Muscle layer of duodenum (tissue), 2 donors: Measurements from ENCODE around the gene HDAC8.

ENCODE experiments used
- H3K27ac ChIP-seq: one replicate; pipeline ENCODE4 v1.7.0; 2013; ENCODE audit warnings: mild to moderate bottlenecking, low read length
- H3K27me3 ChIP-seq: one replicate; pipeline ENCODE4 v1.7.0; 2013; ENCODE audit warnings: low read depth, mild to moderate bottlenecking, control low read depth, low read length
- H3K36me3 ChIP-seq, 2 donors: one replicate each; pipeline ENCODE4 v1.7.0; 2013; ENCODE audit warnings: low read length in 2 of 2, control low read depth in 1 of 2, mild to moderate bottlenecking in 1 of 2; ENCODE audit not compliant: insufficient read depth in 2 of 2, control insufficient read depth in 1 of 2
- H3K4me1 ChIP-seq, 2 donors: one replicate each; pipeline ENCODE4 v1.7.0; 2013; ENCODE audit warnings: low read length in 2 of 2, mild to moderate bottlenecking in 2 of 2, control low read depth in 1 of 2, moderate library complexity in 1 of 2; ENCODE audit not compliant: insufficient read depth in 2 of 2, control insufficient read depth in 1 of 2
- H3K4me3 ChIP-seq, 2 donors: one replicate each; pipeline ENCODE4 v1.7.0; 2013; ENCODE audit warnings: low read length in 2 of 2, low read depth in 1 of 2, mild to moderate bottlenecking in 1 of 2
- H3K9me3 ChIP-seq, 2 donors: one replicate each; pipeline ENCODE4 v1.7.0; 2013; ENCODE audit warnings: low read length in 2 of 2, control low read depth in 1 of 2, mild to moderate bottlenecking in 1 of 2; ENCODE audit not compliant: control insufficient read depth in 1 of 2
- donor health status: healthy.

HDAC8 gene

GRCh38 chrX:72477376-72477775 is 95.3 kb downstream of the HDAC8 start:
- Histone ChIP-seq H3K27ac (no peak overlapping the region), H3K4me3 (no peak overlapping the region), H3K9me3 (no peaks in the 10 kb centered on the region), H3K27me3 (no peaks in the 10 kb centered on the region), H3K4me1 (no peaks in the 10 kb centered on the region), H3K36me3 (no peaks in the 10 kb centered on the region)

GRCh38 chrX:72475952-72476668 is 96.5 kb downstream of the HDAC8 start:
- Histone ChIP-seq H3K36me3 (no peaks in the 10 kb centered on the region), H3K27me3 (no peaks in the 10 kb centered on the region), H3K4me3 (no peak overlapping the region), H3K27ac (no peak overlapping the region), H3K4me1 (no peaks in the 10 kb centered on the region), H3K9me3 (no peaks in the 10 kb centered on the region)

- H3K9me3 ChIP-seq: no peaks in the 10 kb centered on the region
- no peak overlapping the region for H3K27ac ChIP-seq
- H3K4me3 ChIP-seq: no peak overlapping the region
- no peaks in the 10 kb centered on the region for H3K27me3 ChIP-seq
- no peaks in the 10 kb centered on the region for H3K4me1 ChIP-seq
- no peaks in the 10 kb centered on the region for H3K36me3 ChIP-seq
These were observed 97.3 kb downstream of the HDAC8 start for GRCh38 chrX:72475338-72475737.

- Histone ChIP-seq H3K9me3 (no peaks in the 10 kb centered on the region), H3K27me3 (no peaks in the 10 kb centered on the region), H3K4me3 (no peak overlapping the region), H3K4me1 (no peaks in the 10 kb centered on the region), H3K36me3 (no peaks in the 10 kb centered on the region), H3K27ac (no peak overlapping the region)
These were observed 102.0 kb downstream of the HDAC8 start for GRCh38 chrX:72470532-72471223.

- Histone ChIP-seq H3K4me3 (no peak overlapping the region), H3K9me3 (no peaks in the 10 kb centered on the region), H3K27ac (no peak overlapping the region), H3K27me3 (no peaks in the 10 kb centered on the region), H3K36me3 (no peaks in the 10 kb centered on the region), H3K4me1 (no peaks in the 10 kb centered on the region)
These were observed 102.5 kb downstream of the HDAC8 start for GRCh38 chrX:72470117-72470516.

GRCh38 chrX:72468607-72469006 is 104.0 kb downstream of the HDAC8 start:
- no peak overlapping the region for H3K27ac ChIP-seq
- no peak overlapping the region for H3K4me3 ChIP-seq
- no peaks in the 10 kb centered on the region for H3K36me3 ChIP-seq
- H3K27me3 ChIP-seq: no peaks in the 10 kb centered on the region
- no peaks in the 10 kb centered on the region for H3K4me1 ChIP-seq
- H3K9me3 ChIP-seq: no peaks in the 10 kb centered on the region

- no peak overlapping the region for H3K27ac ChIP-seq
- no peaks in the 10 kb centered on the region for H3K27me3 ChIP-seq
- H3K4me3 ChIP-seq: no peak overlapping the region
- peaks cover 0 to 5% of the 10 kb centered on the region in 2 donors for H3K36me3 ChIP-seq
- H3K9me3 ChIP-seq: no peaks in the 10 kb centered on the region
- H3K4me1 ChIP-seq: no peaks in the 10 kb centered on the region
These were observed 105.5 kb downstream of the HDAC8 start for GRCh38 chrX:72467135-72467534.

- Histone ChIP-seq H3K36me3 (peaks cover 0 to 11% of the 10 kb centered on the region in 2 donors), H3K4me3 (no peak overlapping the region), H3K27ac (no peak overlapping the region), H3K4me1 (no peaks in the 10 kb centered on the region), H3K9me3 (no peaks in the 10 kb centered on the region), H3K27me3 (no peaks in the 10 kb centered on the region)
These were observed 106.2 kb downstream of the HDAC8 start for GRCh38 chrX:72466493-72466892.

GRCh38 chrX:72465889-72466288 is 106.8 kb downstream of the HDAC8 start:
- Histone ChIP-seq H3K9me3 (no peaks in the 10 kb centered on the region), H3K4me3 (no peak overlapping the region), H3K36me3 (peaks cover 0 to 17% of the 10 kb centered on the region in 2 donors), H3K27me3 (no peaks in the 10 kb centered on the region), H3K27ac (no peak overlapping the region), H3K4me1 (no peaks in the 10 kb centered on the region)

GRCh38 chrX:72461766-72462165 is 110.9 kb downstream of the HDAC8 start:
- Histone ChIP-seq H3K27me3 (no peaks in the 10 kb centered on the region), H3K4me3 (no peak overlapping the region)

GRCh38 chrX:72461288-72461687 is 111.4 kb downstream of the HDAC8 start:
- Histone ChIP-seq H3K27ac (no peak overlapping the region), H3K27me3 (no peaks in the 10 kb centered on the region), H3K4me3 (no peak overlapping the region)

More at GRCh38 chrX:72461766-72462165, 110.9 kb downstream of the HDAC8 start:
- no peaks in the 10 kb centered on the region for H3K9me3 ChIP-seq
- no peaks in the 10 kb centered on the region for H3K4me1 ChIP-seq
- no peak overlapping the region for H3K27ac ChIP-seq
- peaks cover 0 to 17% of the 10 kb centered on the region in 2 donors for H3K36me3 ChIP-seq

More at GRCh38 chrX:72461288-72461687, 111.4 kb downstream of the HDAC8 start:
- Histone ChIP-seq H3K4me1 (no peaks in the 10 kb centered on the region), H3K9me3 (no peaks in the 10 kb centered on the region), H3K36me3 (peaks cover 0 to 17% of the 10 kb centered on the region in 2 donors)
